MM.1S (cell line): ENCODE data around the gene HSP90AA1.
"Not testable (repeated sequence)": the region's sequence is repeated elsewhere in the genome, so short reads cannot be mapped to it uniquely, and the experiment has no call there.

Experiments used
- DNase-seq: peaks from one replicate; pipeline ENCODE4 v3.0.0-alpha.2; 2015
- H2AFZ ChIP-seq: fragments of 300-600 bp; sonication (generic); 2 replicates; pipeline ENCODE4 v1.6.0; 2016; ENCODE audit warnings: antibody characterized with exemption, low read length
- H3F3A ChIP-seq: fragments of 300-600 bp; sonication (generic); 2 replicates; pipeline ENCODE4 v1.6.1; 2016; ENCODE audit warnings: mild to moderate bottlenecking, antibody characterized with exemption, low read length, moderate library complexity, mixed read lengths; ENCODE audit not compliant: insufficient read depth
- H3K27ac ChIP-seq: fragments of 300-600 bp; sonication (generic); 2 replicates; pipeline ENCODE4 v1.5.1; 2016; ENCODE audit warnings: mild to moderate bottlenecking, low read length
- H3K27me3 ChIP-seq: fragments of 300-600 bp; sonication (generic); replicated peaks from 2 replicates; pipeline ENCODE4 v1.6.0; 2016; ENCODE audit warnings: low read length; ENCODE audit not compliant: insufficient read depth
- H3K36me3 ChIP-seq: fragments of 300-600 bp; sonication (generic); replicated peaks from 2 replicates; pipeline ENCODE4 v1.6.1; 2016; ENCODE audit warnings: mild to moderate bottlenecking, low read length, mixed read lengths; ENCODE audit not compliant: insufficient read depth
- H3K4me1 ChIP-seq: fragments of 300-600 bp; sonication (generic); 2 replicates; pipeline ENCODE4 v1.6.1; 2016; ENCODE audit warnings: low read length, mixed read lengths
- H3K4me2 ChIP-seq: fragments of 300-600 bp; sonication (generic); 2 replicates; pipeline ENCODE4 v1.6.0; 2016; ENCODE audit warnings: low read depth, low read length
- H3K4me3 ChIP-seq: fragments of 300-600 bp; sonication (generic); 2 replicates; pipeline ENCODE4 v1.5.1; 2016; ENCODE audit warnings: low read length, mixed read lengths
- H3K79me2 ChIP-seq: fragments of 300-600 bp; sonication (generic); 2 replicates; pipeline ENCODE4 v1.6.1; 2016; ENCODE audit warnings: mixed run types, low read length, mixed read lengths
- H3K9ac ChIP-seq: fragments of 300-600 bp; sonication (generic); 2 replicates; pipeline ENCODE4 v1.6.1; 2016; ENCODE audit warnings: low read length, mixed read lengths
- H3K9me2 ChIP-seq: fragments of 300-600 bp; sonication (generic); replicated peaks from 2 replicates; pipeline ENCODE4 v1.6.1; 2016; ENCODE audit warnings: mild to moderate bottlenecking, low read length, mixed read lengths; ENCODE audit not compliant: insufficient read depth
- H3K9me3 ChIP-seq: fragments of 300-600 bp; sonication (generic); replicated peaks from 2 replicates; pipeline ENCODE4 v1.6.1; 2016; ENCODE audit warnings: mild to moderate bottlenecking, low read length, mixed read lengths; ENCODE audit not compliant: insufficient read depth
- H4K20me1 ChIP-seq: fragments of 300-600 bp; sonication (generic); 2 replicates; pipeline ENCODE4 v1.6.1; 2016; ENCODE audit warnings: mild to moderate bottlenecking, low read length, moderate library complexity, mixed read lengths; ENCODE audit not compliant: insufficient read depth
- CTCF ChIP-seq: fragments of 300-600 bp; sonication (generic); IDR thresholded peaks from 2 replicates; pipeline ENCODE4 v1.5.1; 2016; ENCODE audit warnings: antibody characterized with exemption, low read length, mixed read lengths
- EZH2 ChIP-seq: fragments of 300-600 bp; sonication (generic); optimal IDR thresholded peaks from 2 replicates; pipeline ENCODE3; 2017; ENCODE audit warnings: low read depth, mild to moderate bottlenecking, antibody characterized with exemption, low read length, mixed read lengths
- EZH2phosphoT487 ChIP-seq: fragments of 300-600 bp; sonication (generic); IDR thresholded peaks from 2 replicates; pipeline ENCODE4 v1.6.1; 2018; ENCODE audit warnings: antibody characterized with exemption, low read length

The HSP90AA1 gene

GRCh38 chr14:102078831-102079699, 7.8 kb downstream of the HSP90AA1 start:
- peaks cover 10% of the 10 kb centered on the region; the same call in 1 of the 2 replicates for H3F3A ChIP-seq
- no peaks in the 10 kb centered on the region for H3K9me3 ChIP-seq
- H3K79me2 ChIP-seq: peaks cover 7% of the 10 kb centered on the region
- peaks cover 4% of the 10 kb centered on the region; the same call in 1 of the 2 replicates for H3K36me3 ChIP-seq
- no peak overlapping the region for H3K4me3 ChIP-seq
- H3K27ac ChIP-seq: no peak overlapping the region
- no peaks in the 10 kb centered on the region for H3K27me3 ChIP-seq
- H4K20me1 ChIP-seq: no peaks in the 10 kb centered on the region
- H3K4me2 ChIP-seq: no peak overlapping the region
- TF ChIP-seq EZH2 (no peak), CTCF (no peak), EZH2phosphoT487 (no peak)
- no peak overlapping the region for H2AFZ ChIP-seq
- H3K4me1 ChIP-seq: no peaks in the 10 kb centered on the region
- no peak for DNase-seq
- H3K9me2 ChIP-seq: no peaks in the 10 kb centered on the region
- no peak overlapping the region for H3K9ac ChIP-seq

GRCh38 chr14:102078361-102078791, 8.5 kb downstream of the HSP90AA1 start:
- H3F3A ChIP-seq: not testable (repeated sequence)

GRCh38 chr14:102077382-102077709, 9.5 kb downstream of the HSP90AA1 start:
- no peak overlapping the region for H3K27ac ChIP-seq
- peaks cover 6% of the 10 kb centered on the region; the same call in 1 of the 2 replicates for H3F3A ChIP-seq
- no peak overlapping the region for H2AFZ ChIP-seq
- no peaks in the 10 kb centered on the region for H3K27me3 ChIP-seq
- no peak for TF ChIP-seq CTCF
- no peak for TF ChIP-seq EZH2
- no peak for TF ChIP-seq EZH2phosphoT487
- no peaks in the 10 kb centered on the region for H3K9me2 ChIP-seq
- H3K79me2 ChIP-seq: no peaks in the 10 kb centered on the region
- no peak for DNase-seq
- H3K4me2 ChIP-seq: no peak overlapping the region
- no peak overlapping the region for H3K4me3 ChIP-seq
- no peaks in the 10 kb centered on the region for H3K9me3 ChIP-seq
- no peaks in the 10 kb centered on the region for H3K4me1 ChIP-seq
- H4K20me1 ChIP-seq: no peaks in the 10 kb centered on the region
- no peak overlapping the region for H3K9ac ChIP-seq
- no peaks in the 10 kb centered on the region for H3K36me3 ChIP-seq

More at GRCh38 chr14:102078361-102078791, 8.5 kb downstream of the HSP90AA1 start:
- H3K4me3 ChIP-seq, H3K36me3 ChIP-seq, H3K79me2 ChIP-seq, H3K9ac ChIP-seq, H4K20me1 ChIP-seq, H3K9me3 ChIP-seq, H2AFZ ChIP-seq, H3K9me2 ChIP-seq, H3K27ac ChIP-seq, H3K27me3 ChIP-seq, DNase-seq, H3K4me1 ChIP-seq, H3K4me2 ChIP-seq: not testable (repeated sequence)

GRCh38 chr14:102075155-102075554, 11.7 kb downstream of the HSP90AA1 start:
- H3K36me3 ChIP-seq: no peaks in the 10 kb centered on the region
- no peaks in the 10 kb centered on the region for H3K27me3 ChIP-seq
- H3K27ac ChIP-seq: no peak overlapping the region
- H3K9ac ChIP-seq: no peak overlapping the region
- no peak overlapping the region for H3K4me3 ChIP-seq
- TF ChIP-seq EZH2 (no peak), CTCF (no peak), EZH2phosphoT487 (no peak)
- H4K20me1 ChIP-seq: no peaks in the 10 kb centered on the region
- no peak for DNase-seq
- H3K4me1 ChIP-seq: no peaks in the 10 kb centered on the region
- no peaks in the 10 kb centered on the region for H3K79me2 ChIP-seq
- peaks cover 4% of the 10 kb centered on the region; the same call in 1 of the 2 replicates for H3F3A ChIP-seq
- no peaks in the 10 kb centered on the region for H3K9me3 ChIP-seq
- H3K9me2 ChIP-seq: no peaks in the 10 kb centered on the region
- no peak overlapping the region for H2AFZ ChIP-seq
- H3K4me2 ChIP-seq: no peak overlapping the region
